SKM-1 treated with dmso at 0.1 percent for 144 hours (cell line): ENCODE results near the gene DCUN1D4.
"Not testable (repeated sequence)": the region's sequence is repeated elsewhere in the genome, so short reads cannot be mapped to it uniquely, and the experiment has no call there.

Experiments
- DNase-seq: peaks from one replicate; lab custom pipeline; 2025; ENCODE audit not compliant: unreplicated experiment; lab: John Stamatoyannopoulos, UW

The DCUN1D4 gene

DNA sequence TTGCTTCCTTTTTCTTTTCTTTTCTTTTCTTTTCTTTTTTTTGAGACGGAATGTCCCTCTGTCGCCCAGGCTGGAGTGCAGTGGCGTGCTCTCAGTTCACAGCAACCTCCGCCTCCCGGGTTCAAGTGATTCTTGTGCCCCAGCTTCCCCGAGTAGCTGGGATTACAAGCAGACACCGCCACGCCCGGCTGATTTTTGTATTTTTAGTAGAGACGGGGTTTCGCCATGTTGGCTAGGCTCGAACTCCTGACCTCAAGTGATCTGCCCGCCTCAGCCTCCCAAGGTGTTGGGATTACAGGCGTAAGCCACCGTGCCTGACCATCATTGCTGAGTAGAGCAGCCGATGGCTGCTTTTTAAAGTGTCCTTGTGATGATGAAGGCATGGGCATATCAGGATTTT lies 50.4 kb downstream of the DCUN1D4 start:
- DNase-seq, result not testable (repeated sequence)

DNA sequence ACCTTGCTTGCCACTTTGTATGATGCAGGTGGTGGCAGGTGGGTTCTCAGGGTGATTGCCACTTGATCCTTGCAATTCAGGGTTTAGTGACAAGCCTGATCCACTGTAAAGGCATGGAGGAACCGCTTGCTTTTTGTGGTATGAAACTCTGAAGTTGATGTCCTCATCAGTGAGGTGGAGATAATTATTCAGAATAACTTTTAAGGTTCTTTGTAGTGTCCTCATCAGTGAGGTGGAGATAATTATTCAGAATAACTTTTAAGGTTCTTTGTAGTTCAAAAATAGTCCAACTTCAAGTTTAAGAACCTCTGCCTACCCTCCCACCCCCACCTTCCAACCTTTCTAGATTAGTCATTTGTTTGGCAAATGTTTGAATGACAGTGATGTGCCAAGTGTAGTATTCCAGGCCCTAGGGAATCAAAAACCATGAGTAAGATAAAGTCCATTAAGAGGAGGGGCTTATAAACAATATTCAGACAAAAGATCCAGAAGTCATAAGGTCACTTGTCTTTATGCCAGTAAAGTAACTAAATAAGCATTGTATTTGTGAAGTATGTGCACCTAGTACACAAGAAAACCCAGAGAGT lies 51.2 kb downstream of the DCUN1D4 start:
- DNase-seq, result no peak

DNA sequence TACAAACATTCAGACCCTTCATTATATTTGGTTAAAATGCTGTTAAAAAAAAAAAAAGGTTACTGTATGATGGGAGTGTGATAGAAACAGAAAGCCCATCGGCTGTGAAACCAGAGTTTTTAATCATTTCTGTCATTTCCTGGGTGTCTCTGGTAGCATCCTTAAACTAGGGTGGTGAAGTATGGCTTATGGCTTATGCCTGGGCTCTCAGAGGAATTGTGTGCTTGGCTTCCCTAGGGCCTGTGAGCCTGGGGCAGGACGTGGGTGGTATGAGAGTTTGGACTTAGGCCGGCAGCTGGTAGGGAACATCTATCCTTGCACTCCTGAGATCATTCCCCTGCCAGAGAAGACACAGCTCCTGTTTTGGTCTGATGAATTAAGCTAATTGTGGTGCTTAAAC lies 52.2 kb downstream of the DCUN1D4 start:
- DNase-seq, result no peak

DNA sequence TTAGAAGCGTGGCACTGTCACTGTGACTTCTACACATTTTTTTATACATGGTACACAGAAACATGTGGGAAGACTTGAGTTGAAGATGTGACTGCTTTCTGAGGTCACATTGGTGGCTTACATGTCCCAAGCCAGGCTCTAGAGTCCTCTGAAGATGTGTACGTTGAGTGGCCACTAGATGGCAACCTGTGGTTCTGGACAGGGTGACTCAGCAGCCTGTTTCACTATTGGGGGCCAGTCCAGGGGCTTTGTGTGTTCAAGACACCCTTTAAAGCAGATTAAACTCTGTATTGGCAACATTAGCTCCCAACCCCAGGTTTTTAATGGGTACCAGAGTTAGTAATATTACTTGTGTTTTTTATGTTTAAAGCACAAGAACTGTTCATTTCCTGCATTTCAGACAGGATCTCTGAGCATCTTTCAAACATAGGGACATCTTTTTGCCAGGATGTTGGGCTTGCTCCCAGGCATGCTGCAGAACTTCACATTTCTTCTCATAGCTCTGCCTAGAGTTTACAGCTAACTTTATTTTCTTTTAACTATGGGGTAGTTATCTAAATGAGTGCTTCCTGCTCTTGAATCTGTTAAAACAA lies 53.0 kb downstream of the DCUN1D4 start:
- peak; percentile 59 for DNase-seq

DNA sequence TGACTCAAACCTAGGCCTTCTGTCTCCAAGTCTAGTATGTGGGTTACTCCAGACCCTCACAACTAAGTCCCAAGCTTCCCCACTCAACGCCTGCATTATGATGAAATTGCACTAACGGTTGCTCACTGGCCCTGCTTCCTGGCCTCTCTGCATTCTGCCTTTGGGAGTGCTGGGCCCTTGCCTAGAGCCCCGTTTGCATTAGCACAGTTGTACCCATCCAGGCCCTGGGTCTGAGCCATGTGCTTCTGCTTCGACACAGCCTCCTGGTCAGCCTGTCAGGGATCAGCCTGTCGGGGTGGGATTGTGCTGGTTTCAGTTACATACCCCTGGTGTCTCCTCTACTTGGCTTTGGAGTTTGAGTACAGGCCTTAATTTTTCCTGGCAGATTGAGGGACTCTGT lies 58.4 kb downstream of the DCUN1D4 start:
- DNase-seq, result peak; percentile 11

DNA sequence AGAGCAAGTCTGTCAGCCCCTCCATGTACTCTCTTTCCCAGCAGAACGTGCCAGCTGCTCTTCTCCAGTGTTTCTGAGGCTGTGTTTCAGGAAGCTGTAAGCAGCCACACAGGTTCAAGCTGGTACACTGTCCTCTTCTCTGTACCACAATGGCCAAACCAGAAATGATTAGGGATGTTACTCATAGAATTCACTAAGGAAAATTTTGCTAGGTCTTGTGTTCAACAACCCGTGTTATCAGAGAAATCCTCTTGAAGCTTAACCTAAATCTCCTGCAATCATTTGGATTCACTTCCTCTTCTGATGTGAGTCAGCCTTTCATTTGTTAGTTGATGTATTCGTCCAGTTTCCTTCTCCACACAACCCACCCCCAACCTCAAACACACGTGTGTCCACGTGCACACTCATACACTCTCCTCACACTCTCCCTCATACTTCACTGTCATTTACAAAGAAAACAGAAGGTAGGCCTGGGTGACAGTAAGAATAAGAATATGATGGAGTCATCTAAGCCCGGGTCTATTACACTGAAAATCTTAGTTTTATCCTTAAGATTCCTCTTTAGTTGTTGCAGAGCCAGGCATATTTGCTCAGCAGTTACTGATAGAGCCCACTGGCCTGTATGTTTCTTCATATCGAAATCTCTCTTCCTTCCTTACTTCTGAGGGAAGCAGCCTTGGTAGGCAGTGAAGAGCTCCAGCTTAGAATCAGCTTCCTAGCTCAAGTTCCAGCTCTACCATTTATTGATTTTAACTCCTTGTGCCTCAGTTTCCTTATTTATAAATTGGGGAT lies 63.4 kb downstream of the DCUN1D4 start:
- DNase-seq, result peak; percentile 85

DNA sequence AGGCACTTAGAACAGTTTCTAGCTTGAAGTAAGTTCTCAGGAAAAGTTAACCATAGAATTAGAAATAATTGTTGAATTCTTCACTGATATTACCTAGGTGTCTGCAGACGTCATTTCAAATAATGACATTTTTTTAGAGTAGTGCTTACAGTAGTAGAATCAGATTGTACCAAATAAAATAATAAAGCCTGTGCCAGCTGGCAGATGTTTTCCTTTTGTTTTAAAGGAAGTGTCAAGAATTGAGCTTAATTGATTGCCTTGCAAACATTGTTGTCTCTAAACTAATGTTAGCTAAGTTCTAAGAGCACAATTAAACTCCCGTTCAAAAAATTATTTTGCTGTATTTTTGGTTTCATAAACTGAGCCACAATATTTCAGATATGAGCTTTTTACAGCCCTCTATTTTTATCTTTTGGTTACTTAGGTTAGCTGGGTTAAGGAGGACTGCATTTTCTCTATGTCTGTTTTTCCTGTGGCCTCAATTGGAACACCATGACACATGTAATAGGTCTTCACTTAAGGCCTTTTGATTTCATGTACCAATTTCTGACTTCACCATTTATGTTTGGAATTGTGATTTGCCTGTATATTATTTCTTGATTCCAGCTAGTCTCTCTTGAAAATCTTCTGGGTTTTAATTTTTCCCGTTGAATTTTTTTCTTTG lies 64.2 kb downstream of the DCUN1D4 start:
- DNase-seq, result no peak

DNA sequence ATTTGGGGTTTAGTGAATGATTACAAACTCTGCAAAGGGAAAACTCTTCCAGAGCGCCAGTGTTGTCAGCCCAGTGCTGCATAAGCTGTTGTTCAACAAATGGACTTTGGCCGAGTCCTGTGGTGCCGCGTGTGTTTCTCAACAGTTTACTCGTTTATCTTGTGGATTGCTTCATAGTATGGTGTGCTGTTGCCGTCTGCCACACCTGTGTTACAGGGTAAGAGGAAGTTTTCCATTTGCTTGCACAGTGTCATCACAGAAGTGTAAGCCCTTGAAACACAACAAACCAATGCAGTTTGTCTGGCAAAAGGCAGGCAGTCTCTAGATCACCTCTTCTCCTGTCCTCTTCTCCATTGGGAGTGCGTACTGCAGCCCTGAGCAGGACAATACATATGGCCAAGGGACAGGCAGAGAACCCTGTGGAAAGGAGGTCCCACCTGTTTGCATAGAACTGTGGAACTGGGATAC lies 66.3 kb downstream of the DCUN1D4 start:
- no peak for DNase-seq

DNA sequence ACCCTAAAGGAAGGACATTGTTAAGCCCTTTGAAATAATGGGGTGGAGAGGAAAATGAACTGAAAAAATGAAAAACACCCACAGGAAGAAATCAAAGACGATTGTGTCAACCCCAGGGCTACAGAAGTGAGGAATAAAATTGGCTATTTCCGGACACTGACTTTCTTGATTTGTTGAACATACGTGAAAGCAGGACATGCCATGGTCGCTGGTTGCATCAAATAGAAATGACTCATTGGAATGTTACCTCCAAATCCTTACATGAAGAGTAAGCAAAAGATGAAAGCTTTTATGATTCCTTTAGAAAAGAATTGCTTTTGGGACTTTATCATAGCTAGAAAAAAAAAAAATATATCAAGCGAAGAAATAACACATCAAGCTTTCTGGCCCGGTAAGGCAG lies 75.3 kb downstream of the DCUN1D4 start:
- no peak for DNase-seq

DNA sequence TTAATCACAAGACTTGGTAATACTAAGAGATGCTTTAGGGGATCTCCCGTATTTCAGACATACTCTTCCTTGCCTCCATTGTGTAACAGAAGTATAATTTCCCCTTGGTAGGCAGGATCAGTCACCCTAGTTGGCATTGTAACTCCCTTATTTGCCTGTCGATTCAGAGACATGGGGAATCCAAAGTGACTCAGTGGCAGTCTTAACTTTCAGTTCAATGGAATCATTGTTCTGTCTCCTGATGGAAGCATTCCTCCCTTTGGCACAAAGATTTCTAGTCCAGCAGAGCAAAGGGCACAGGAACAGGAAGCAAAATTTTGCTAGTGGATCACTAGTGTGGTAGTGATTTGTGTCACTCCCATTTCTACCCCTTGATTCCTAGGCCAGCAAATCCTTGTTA lies 80.4 kb downstream of the DCUN1D4 start:
- DNase-seq, result no peak

DNA sequence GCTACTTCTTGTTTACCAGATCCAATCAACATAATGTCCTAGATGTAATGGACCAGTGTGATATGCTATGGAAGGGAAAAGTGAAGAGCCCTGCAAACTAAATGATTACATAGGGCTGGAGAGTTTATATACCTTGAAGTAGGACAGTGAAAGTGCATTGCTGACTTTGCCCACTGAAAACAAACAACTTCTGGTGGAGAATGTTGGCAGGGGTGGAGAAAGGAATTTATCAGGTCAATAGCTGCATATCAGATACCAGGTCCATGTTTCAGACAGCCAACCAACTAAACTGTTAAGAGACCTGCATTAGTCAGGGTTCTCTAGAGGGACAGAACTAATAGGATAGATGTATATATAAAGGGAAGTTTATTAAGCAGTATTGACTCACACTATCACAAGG lies 82.4 kb downstream of the DCUN1D4 start:
- DNase-seq, result no peak

DNA sequence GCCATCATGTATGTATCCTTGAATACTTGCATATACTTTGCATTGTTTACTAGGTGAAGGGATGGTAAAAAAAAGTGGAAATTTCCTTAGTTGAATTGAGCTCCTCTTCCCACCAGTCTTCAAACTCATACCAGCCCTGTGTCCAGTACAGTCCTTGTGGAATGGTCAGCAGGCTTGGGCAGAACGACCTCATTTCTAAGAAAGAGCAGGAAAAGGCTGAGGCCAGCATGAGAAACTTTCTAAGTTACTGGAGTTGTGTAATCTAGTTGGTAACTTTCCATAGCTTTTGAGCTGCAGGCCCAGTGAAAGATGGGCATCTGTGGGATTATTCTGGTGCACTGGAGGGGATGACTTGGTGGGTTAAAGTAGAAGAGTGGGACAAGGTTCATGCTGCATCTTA lies 87.6 kb downstream of the DCUN1D4 start:
- DNase-seq, result no peak

DNA sequence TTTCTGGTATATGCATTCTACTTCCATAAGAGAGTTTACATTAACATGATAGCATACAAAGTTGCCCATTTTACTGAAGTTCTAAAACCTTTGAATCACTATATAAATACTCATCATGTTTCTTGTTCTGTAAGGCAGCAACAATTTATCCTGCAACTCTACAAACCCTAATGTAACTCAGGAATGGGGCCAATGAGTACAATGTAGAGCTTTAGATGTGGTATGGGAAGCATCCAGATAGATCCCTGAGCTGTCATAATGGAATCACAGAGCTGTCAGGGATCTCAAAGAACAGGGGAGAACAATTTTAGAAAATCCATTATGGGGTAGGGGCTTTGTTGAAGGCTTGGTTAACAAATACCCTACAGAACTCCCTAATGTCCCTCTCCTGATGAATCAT lies 88.5 kb downstream of the DCUN1D4 start:
- DNase-seq, result no peak

DNA sequence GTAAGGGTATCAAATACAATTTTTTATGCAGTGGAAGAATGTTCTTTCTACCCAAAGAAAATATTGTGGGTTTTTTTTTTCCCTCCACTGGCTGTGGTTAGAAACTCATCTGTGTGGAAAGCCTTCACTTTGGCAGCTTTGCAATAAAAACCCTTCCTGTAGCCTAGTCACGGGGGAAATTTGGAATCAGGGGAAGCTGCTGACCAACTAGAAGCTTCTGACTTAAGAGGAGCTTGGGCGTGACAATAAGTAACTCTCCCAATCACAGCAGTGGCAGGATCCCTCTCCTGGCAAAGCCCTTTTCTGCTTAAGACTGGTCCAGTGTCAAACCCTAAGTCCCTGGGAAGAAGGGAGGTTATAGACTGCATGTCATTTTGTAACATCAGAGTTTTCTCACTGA lies 89.3 kb downstream of the DCUN1D4 start:
- DNase-seq, result no peak

DNA sequence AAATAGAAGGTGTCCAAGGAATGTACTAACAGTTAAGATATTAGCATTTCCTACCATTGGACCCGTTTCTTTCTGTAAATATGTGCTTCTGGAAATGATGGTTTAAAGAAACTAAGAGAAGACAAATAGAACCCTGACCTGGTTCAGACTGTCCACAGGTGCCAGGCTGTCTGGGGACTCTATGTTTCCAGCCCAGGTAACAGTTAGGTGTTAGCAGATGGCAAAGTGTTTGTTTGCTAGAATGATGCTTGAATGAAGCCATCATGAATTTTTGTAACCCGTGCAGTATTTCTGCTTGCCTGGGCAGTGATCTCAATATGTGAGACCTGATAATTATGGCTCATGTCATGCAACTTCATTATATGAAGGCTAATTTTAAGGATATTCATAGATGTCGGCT lies 89.7 kb downstream of the DCUN1D4 start:
- no peak for DNase-seq

DNA sequence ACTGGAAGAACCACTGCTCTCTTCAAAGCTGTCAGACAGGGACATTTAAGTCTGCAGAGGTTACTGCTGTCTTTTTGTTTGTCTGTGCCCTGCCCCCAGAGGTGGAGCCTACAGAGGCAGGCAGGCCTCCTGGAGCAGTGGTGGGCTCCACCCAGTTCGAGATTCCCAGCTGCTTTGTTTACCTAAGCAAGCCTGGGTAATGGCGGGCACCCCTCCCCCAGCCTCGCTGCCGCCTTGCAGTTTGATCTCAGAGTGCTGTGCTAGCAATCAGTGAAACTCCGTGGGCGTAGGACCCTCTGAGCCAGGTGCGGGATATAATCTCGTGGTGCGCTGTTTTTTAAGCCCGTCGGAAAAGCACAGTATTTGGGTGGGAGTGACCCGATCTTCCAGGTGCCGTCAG lies 97.5 kb downstream of the DCUN1D4 start:
- DNase-seq, result not testable (repeated sequence)

DNA sequence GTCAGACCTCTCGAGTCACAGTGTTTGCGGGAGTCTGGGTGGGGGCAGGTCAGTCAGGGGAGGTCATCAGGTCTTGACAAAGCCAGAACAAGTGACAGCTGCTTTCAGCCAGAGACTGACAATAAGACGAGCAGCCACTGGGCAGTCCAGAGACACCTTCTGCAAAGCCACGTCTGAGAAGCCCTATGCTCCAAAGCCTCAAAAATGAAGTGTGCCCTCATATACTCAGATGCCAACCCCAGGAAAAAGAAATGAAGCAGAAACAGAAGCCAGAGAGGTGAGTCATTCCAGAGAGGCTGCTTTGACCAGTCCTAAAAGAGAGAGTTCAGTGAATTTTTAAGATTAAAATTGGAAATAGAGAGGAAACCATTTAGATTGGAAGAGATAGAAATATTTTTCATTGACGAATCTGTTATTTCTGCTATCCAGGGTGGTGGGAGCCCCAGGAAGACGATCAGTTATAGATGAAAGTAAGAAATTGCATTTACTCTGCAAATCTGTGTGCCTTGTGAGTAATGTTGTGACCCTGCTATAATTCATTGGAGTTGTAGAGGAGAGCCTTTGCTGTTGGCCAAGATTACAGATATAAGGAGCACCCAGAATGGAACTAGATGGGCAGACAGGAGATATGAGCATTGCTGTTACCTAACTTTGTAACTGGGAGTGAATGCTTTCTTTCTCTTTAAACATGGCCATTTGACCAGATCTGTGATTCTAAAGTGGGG lies 99.3 kb downstream of the DCUN1D4 start:
- DNase-seq, result no peak

DNA sequence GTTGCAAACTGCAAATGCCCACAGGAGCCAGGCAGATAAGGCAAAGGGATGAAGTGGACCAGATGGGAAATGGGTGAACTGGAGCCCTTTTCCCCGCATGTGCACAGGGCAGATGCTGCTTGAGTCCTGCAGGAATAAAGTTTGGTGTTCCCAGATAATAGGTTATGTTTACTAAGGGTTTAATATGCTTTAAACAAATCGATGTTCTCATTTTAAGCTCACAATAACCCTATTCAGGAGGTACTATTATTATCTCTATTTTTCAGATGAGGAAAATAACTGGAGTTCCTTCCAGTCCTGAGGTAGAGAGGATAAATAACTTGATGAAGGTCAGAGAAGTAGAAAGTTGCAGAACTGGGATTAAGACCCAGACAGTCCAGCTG lies 99.9 kb downstream of the DCUN1D4 start:
- DNase-seq, result no peak

DNA sequence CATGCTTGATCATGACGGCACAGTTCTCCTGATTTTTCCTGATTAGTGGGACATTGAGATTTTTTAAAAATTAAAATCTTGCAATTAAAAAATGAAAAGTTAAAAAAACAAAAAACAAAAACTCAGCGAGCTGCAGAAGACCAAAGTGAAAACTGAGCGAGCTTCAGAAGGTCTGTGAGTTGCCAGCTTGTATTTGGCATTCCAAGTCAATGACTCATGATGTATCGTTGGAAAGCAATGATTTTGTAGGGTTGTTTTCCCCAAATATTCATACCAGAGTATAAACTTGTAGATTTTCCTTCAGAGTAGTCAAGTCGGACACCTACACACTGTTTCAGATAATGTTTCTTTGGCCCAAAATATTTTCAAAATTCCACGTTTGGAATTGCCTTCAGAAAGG lies 100.3 kb downstream of the DCUN1D4 start:
- DNase-seq, result no peak

DNA sequence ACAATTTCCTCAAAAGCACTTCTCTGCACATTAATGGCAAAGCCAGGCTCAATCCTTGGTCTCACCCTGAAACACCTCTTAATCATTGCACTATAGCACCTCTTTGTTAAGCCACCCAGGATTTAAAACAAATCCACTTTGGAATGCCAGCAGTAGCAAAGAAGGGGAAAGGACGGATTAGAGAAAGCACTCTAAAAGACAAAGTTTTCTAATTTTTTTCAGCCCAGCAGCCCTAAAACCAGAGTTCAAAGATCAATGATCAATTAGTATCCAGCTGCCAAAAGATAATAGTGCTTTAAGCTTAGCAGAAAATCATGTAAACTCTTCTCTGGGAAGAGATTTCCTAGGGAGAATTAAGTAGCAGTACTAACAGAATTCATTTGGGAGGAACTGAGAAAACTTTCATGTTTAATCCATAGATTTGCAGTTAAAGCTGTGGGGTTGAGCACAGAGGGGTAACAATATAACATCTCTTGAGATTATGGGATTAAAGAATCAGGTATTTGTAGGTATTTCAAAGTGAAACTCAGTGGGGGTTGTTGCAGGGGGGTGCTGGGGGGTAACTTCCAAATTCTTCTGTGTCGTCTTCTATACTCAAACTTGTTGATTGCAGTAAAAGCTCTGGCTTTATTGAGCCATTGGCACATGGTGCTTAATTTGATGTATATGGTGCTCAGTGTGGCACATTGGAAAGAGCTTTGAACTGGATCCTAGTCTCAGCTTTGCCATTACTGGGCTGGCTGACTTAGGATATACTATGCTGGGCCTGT lies 115.4 kb downstream of the DCUN1D4 start:
- DNase-seq, result no peak

DNA sequence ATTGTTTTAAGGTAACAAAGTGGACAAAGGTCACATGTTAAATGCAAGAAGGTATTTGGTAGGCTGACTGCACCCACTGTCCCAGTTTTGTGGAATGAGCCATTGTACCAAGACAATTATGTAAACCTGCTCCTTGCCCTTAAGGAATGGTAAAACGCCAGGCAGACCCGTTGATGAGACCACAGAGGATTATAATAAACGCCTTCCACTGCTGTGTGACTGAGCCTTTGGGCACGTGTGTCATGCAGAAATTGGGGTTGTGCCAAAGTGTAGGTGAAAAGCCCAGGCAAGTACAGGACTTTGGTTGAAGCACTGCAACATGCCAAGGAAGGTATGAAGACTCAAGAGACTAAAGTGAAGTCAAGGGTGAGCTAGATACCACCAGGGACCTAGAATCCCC lies 117.5 kb downstream of the DCUN1D4 start:
- no peak for DNase-seq
